HEK293 (cell line): ENCODE results near the gene NIPAL3.
A peak's percentile ranks its signal among the peaks of the same experiment; 100 is the strongest.
"Not testable (repeated sequence)": the region's sequence is repeated elsewhere in the genome, so short reads cannot be mapped to it uniquely, and the experiment has no call there.

ENCODE experiments used
- CTCF ChIA-PET: fragments of 350-600 bp; formaldehyde crosslinking; extraction: SDS; loops from one replicate; lab custom pipeline; 2021; ENCODE audit warnings: antibody characterized with exemption; lab: Yijun Ruan, JAX
- POLR2A ChIA-PET: fragments of 300-600 bp; formaldehyde crosslinking; extraction: SDS; loops from one replicate; lab custom pipeline; 2020; ENCODE audit warnings: antibody characterized with exemption, inconsistent platforms; lab: Yijun Ruan, JAX
- H3K27ac ChIP-seq: fragments of 200-500 bp; sonication (Bioruptor generic); 2 replicates; pipeline ENCODE4 v1.5.1; 2014; ENCODE audit warnings: low read depth, low read length, control low read depth, inconsistent platforms; ENCODE audit errors: extremely low read depth
- H3K36me3 ChIP-seq, 2 experiments: fragments of 200-500 bp in 1 of 2; sonication (Bioruptor generic) in 1 of 2; 1 replicate in 1 of 2; 2 replicates in 1 of 2; pipeline ENCODE4 v1.5.1; 2014 to 2017; ENCODE audit warnings: inconsistent platforms in 2 of 2, low read length in 2 of 2; ENCODE audit not compliant: control insufficient read depth in 2 of 2, insufficient read depth in 1 of 2
- H3K4me1 ChIP-seq: fragments of 200-500 bp; sonication (Bioruptor generic); 2 replicates; pipeline ENCODE4 v1.5.1; 2014; ENCODE audit warnings: mild to moderate bottlenecking, low read length, inconsistent platforms; ENCODE audit not compliant: control insufficient read depth, insufficient read depth
- H3K4me3 ChIP-seq: 2 replicates; pipeline ENCODE4 v1.5.1; 2011; ENCODE audit warnings: low read depth, mild to moderate bottlenecking, control low read depth, low read length, moderate library complexity
- H3K9me3 ChIP-seq: fragments of 200-500 bp; sonication (Bioruptor generic); 2 replicates; pipeline ENCODE4 v1.5.1; 2014; ENCODE audit warnings: low read depth, low read length, inconsistent platforms; ENCODE audit not compliant: control insufficient read depth, insufficient read depth
- MYNN ChIP-seq: fragments of 450-650 bp; formaldehyde crosslinking; IDR thresholded peaks from 2 replicates; pipeline ENCODE4 v1.5.1; 2016; ENCODE audit warnings: missing biosample characterization, missing genetic modification characterization, borderline replicate concordance
- PATZ1 ChIP-seq: fragments of 450-650 bp; formaldehyde crosslinking; IDR thresholded peaks from 2 replicates; pipeline ENCODE4 v1.5.1; 2016; ENCODE audit warnings: missing biosample characterization, missing genetic modification characterization
- SP7 ChIP-seq: fragments of 450-650 bp; formaldehyde crosslinking; IDR thresholded peaks from 2 replicates; pipeline ENCODE4 v1.5.1; 2016; ENCODE audit warnings: missing biosample characterization, missing genetic modification characterization
- TRIM28 ChIP-seq: IDR thresholded peaks from 2 replicates; pipeline ENCODE4 v1.6.1; 2011; ENCODE audit warnings: low read length, control low read depth, borderline replicate concordance
- ZNF146 ChIP-seq: fragments of 450-650 bp; formaldehyde crosslinking; IDR thresholded peaks from 2 replicates; pipeline ENCODE4 v1.5.1; 2016; ENCODE audit warnings: missing biosample characterization, missing genetic modification characterization
- ZNF174 ChIP-seq: fragments of 450-650 bp; formaldehyde crosslinking; IDR thresholded peaks from 2 replicates; pipeline ENCODE4 v1.5.0; 2017; ENCODE audit warnings: missing biosample characterization, mild to moderate bottlenecking, missing genetic modification characterization
- ZNF175 ChIP-seq: fragments of 450-650 bp; formaldehyde crosslinking; IDR thresholded peaks from 2 replicates; pipeline ENCODE4 v1.5.1; 2016; ENCODE audit warnings: missing biosample characterization, missing genetic modification characterization
- ZNF19 ChIP-seq: fragments of 450-650 bp; formaldehyde crosslinking; IDR thresholded peaks from 2 replicates; pipeline ENCODE4; 2016; ENCODE audit warnings: missing biosample characterization, missing genetic modification characterization, low read depth
- ZNF221 ChIP-seq: fragments of 450-650 bp; formaldehyde crosslinking; IDR thresholded peaks from 2 replicates; pipeline ENCODE4 v1.5.1; 2017; ENCODE audit warnings: missing biosample characterization, missing genetic modification characterization, borderline replicate concordance
- ZNF248 ChIP-seq: fragments of 450-650 bp; formaldehyde crosslinking; IDR thresholded peaks from 2 replicates; pipeline ENCODE4 v1.5.1; 2017; ENCODE audit warnings: missing biosample characterization, missing genetic modification characterization
- ZNF266 ChIP-seq: fragments of 450-650 bp; formaldehyde crosslinking; IDR thresholded peaks from 2 replicates; pipeline ENCODE4 v1.5.1; 2016; ENCODE audit warnings: missing biosample characterization, missing genetic modification characterization, low read depth
- ZNF292 ChIP-seq: fragments of 450-650 bp; formaldehyde crosslinking; IDR thresholded peaks from 2 replicates; pipeline ENCODE4 v1.5.1; 2016; ENCODE audit warnings: low read depth, missing biosample characterization, missing genetic modification characterization, borderline replicate concordance
- ZNF37A ChIP-seq: fragments of 450-650 bp; IDR thresholded peaks from 2 replicates; pipeline ENCODE4 v1.5.1; 2018; ENCODE audit warnings: missing biosample characterization, missing genetic modification characterization
- ZNF433 ChIP-seq: fragments of 450-650 bp; formaldehyde crosslinking; IDR thresholded peaks from 2 replicates; pipeline ENCODE4 v1.5.1; 2016; ENCODE audit warnings: missing biosample characterization, missing genetic modification characterization, low read depth
- ZNF555 ChIP-seq: fragments of 450-650 bp; formaldehyde crosslinking; conservative IDR thresholded peaks from 2 replicates; pipeline ENCODE4 v1.5.1; 2017; ENCODE audit warnings: missing biosample characterization, mild to moderate bottlenecking, missing genetic modification characterization, inconsistent platforms
- ZNF580 ChIP-seq: fragments of 450-650 bp; formaldehyde crosslinking; IDR thresholded peaks from 2 replicates; pipeline ENCODE4 v1.5.1; 2016; ENCODE audit warnings: missing biosample characterization, missing genetic modification characterization
- ZNF600 ChIP-seq: fragments of 450-650 bp; formaldehyde crosslinking; IDR thresholded peaks from 2 replicates; pipeline ENCODE4 v1.5.1; 2016; ENCODE audit warnings: missing biosample characterization, missing genetic modification characterization
- ZNF624 ChIP-seq: fragments of 450-650 bp; formaldehyde crosslinking; IDR thresholded peaks from 2 replicates; pipeline ENCODE4 v1.5.1; 2017; ENCODE audit warnings: missing biosample characterization, missing genetic modification characterization
- ZSCAN23 ChIP-seq: fragments of 450-650 bp; formaldehyde crosslinking; IDR thresholded peaks from 2 replicates; pipeline ENCODE4 v1.5.1; 2016; ENCODE audit warnings: missing biosample characterization, missing genetic modification characterization
- ZSCAN4 ChIP-seq: fragments of 450-650 bp; formaldehyde crosslinking; IDR thresholded peaks from 2 replicates; pipeline ENCODE4 v1.5.1; 2017; ENCODE audit warnings: missing biosample characterization, missing genetic modification characterization
- TF ChIP-seq, protein P1 (sequence below): fragments of 450-650 bp; formaldehyde crosslinking; IDR thresholded peaks from 2 replicates; pipeline ENCODE4 v1.5.1; 2016; ENCODE audit warnings: missing biosample characterization, missing genetic modification characterization

Gene NIPAL3

DNA sequence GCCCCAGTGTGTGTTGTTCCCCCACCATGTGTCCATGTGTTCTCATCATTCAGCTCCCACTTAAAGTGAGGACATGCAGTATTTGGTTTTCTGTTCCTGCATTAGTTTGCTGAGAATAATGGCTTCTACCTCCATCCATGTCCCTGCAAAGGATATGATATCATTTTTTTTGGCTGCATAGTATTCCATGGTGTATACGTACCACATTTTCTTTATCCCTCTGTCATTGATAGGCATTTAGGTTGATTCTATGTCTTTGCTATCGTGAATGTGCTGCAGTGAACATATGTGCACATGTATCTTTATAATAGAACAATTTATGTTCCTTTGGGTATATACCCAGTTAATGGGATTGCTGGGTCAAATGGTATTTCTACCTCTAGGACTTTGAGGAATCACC is 30.8 kb downstream of the NIPAL3 start:
- H3K27ac ChIP-seq, H3K4me3 ChIP-seq, H3K9me3 ChIP-seq, POLR2A ChIA-PET, CTCF ChIA-PET, H3K4me1 ChIP-seq: not testable (repeated sequence)
- peaks cover 0 to 76% of the 10 kb centered on the region in 2 experiments; a peak in 2 of 3 replicates for H3K36me3 ChIP-seq
- TF ChIP-seq ZNF146 (peak; percentile 96), ZNF580 (tag by site-specific recombination) (0 out of 2 replicates have a peak, but pooled peaks have one; percentile 40)

GRCh38 chr1:24450316-24450715 is 34.7 kb downstream of the NIPAL3 start:
- no peaks in the 10 kb centered on the region for H3K4me1 ChIP-seq
- no peak overlapping the region for H3K27ac ChIP-seq
- peaks cover 3 to 80% of the 10 kb centered on the region in 2 experiments; a peak in 2 of 3 replicates for H3K36me3 ChIP-seq
- POLR2A ChIA-PET = no interaction called here
- CTCF ChIA-PET = no interaction called here
- H3K9me3 ChIP-seq = no peaks in the 10 kb centered on the region
- no peak for TF ChIP-seq ZNF175
- no peak for TF ChIP-seq ZNF146
- TF ChIP-seq ZSCAN4 = no peak
- no peak for TF ChIP-seq ZNF266
- TF ChIP-seq, all 188 proteins: peak for 0
- H3K4me3 ChIP-seq = no peak overlapping the region

GRCh38 chr1:24450857-24451397 is 35.3 kb downstream of the NIPAL3 start:
- CTCF ChIA-PET = no interaction called here
- H3K4me3 ChIP-seq = no peak overlapping the region
- H3K9me3 ChIP-seq = no peaks in the 10 kb centered on the region
- TF ChIP-seq, protein P1, sequence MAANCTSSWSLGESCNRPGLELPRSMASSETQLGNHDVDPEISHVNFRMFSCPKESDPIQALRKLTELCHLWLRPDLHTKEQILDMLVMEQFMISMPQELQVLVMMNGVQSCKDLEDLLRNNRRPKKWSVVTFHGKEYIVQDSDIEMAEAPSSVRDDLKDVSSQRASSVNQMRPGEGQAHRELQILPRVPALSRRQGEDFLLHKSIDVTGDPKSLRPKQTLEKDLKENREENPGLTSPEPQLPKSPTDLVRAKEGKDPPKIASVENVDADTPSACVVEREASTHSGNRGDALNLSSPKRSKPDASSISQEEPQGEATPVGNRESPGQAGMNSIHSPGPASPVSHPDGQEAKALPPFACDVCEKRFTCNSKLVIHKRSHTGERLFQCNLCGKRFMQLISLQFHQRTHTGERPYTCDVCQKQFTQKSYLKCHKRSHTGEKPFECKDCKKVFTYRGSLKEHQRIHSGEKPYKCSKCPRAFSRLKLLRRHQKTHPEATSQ (tag by site-specific recombination) = no peak
- TF ChIP-seq ZNF37A (tag by site-specific recombination) (no peak), ZNF175 (no peak), ZSCAN4 (no peak), MYNN (no peak), ZNF292 (no peak), ZNF555 (tag by site-specific recombination) (no peak), ZNF174 (tag by site-specific recombination) (no peak), TRIM28 (no peak), ZNF221 (tag by site-specific recombination) (no peak), SP7 (tag by site-specific recombination) (no peak), ZSCAN23 (tag by site-specific recombination) (no peak), ZNF600 (tag by site-specific recombination) (no peak), ZNF433 (tag by site-specific recombination) (no peak), ZNF624 (tag by site-specific recombination) (no peak), ZNF248 (no peak), PATZ1 (tag by site-specific recombination) (no peak), ZNF19 (no peak)
- no peak overlapping the region for H3K27ac ChIP-seq
- POLR2A ChIA-PET = no interaction called here
- no peaks in the 10 kb centered on the region for H3K4me1 ChIP-seq
- peaks cover 3 to 80% of the 10 kb centered on the region in 2 experiments; a peak in 2 of 3 replicates for H3K36me3 ChIP-seq
